Stimulated activated CD4-positive, alpha-beta T cell treated with anti-CD3 and anti-CD28 coated beads, Interleukin-1b, Interleukin-23, amount 100 ng/mL, for 48 hours (primary cell): ENCODE data around the gene TSPAN14.
"Not testable (repeated sequence)": the region's sequence is repeated elsewhere in the genome, so short reads cannot be mapped to it uniquely, and the experiment has no call there.

ENCODE experiments used
- DNase-seq: peaks from one replicate; pipeline ENCODE4 v3.0.0-alpha.2; 2020

TSPAN14 gene

GRCh38 chr10:80472234-80473095, 18.4 kb downstream of the TSPAN14 start:
- peak; percentile 58 for DNase-seq

DNA sequence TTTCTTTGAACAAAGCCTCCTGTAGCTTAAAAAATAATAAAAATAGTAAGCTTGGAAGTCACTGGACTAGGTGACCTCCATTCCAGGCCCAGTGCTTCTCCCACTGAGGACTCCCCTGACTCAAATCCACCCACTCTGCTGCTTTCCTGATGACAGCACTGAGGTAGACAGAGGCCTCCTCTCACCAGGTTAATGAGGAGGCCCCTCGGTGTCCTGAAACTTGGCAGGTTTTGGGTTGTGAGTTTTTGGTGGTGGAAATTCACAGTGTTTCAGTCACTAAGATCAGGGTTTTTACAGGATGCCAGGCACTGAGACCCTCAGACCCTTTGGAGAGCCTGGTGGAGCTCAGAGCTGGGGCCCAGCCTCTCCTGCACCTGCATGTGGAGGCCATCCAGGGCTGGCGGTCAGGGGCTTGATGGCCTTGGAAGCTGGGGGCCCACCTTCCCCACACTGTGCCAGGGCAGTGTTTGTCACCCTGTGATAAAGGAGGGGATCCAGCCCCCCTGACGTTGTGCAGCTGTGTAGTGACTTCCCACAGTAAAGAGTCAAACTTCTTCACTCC, 19.1 kb downstream of the TSPAN14 start:
- no peak for DNase-seq

DNA sequence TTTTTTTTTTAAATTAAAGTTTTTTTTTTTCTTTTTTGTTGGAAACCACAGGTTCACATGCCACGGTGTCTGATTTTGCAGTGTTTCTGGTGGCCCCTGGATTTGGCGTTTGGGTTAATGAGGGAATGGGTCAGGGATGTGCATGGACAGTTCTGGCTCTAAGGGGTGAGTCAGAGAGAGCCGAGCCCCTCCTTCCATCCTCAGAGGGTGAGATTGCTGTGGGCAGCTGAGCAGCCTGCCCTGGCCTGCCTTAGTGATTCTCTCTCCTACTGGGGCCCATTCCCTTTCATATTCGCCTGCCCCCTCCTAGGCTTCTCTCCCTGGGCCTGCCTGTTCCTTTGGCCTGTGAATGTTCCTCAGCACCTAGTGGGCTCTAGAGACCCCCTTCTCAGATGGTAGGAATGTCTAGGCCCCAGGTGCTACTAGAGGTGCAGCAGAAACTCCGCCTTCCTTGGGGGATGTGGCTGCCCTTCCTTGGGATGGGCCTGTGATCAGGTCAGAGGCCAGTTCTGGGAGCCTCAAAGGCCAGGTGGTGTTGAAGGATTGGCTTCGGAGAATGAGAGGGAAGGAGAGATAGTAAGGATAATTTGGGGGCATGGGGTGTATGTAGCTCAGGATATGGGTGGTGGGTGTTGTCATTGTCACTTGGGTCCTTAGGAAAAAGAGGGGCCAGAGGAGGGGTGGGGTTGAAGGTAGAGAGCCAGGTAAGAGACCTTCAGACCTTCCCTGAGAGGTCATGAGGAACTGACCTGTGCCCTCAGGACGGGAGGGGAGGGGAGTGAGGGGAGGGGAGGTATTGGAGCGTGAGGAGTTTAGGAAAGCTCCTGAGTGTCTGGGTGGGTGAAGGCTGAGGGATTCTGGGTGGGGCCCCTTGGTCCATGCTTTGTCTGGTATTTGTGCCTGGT, 19.8 kb downstream of the TSPAN14 start:
- no peak for DNase-seq

GRCh38 chr10:80474597-80474910, 20.4 kb downstream of the TSPAN14 start:
- no peak for DNase-seq

- no peak for DNase-seq
These were observed 20.8 kb downstream of the TSPAN14 start for GRCh38 chr10:80474941-80475340.

DNA sequence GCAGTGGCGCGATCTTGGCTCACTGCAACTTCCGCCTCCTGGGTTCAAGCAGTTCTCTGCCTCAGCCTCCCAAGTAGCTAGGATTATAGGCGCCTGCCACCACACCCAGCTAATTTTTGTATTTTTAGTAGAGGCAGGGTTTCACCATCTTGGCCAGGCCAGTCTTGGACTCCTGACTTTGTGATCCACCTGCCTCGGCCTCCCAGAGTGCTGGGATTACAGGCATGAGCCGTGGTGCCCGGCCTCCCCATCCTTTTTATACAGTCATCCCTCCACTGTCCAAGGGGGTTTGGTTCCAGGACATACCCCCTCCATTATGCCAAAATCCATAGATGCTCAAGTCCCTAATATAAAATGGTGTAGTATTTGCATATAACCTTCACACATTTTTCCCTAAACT, 21.5 kb downstream of the TSPAN14 start:
- DNase-seq, result not testable (repeated sequence)

DNA sequence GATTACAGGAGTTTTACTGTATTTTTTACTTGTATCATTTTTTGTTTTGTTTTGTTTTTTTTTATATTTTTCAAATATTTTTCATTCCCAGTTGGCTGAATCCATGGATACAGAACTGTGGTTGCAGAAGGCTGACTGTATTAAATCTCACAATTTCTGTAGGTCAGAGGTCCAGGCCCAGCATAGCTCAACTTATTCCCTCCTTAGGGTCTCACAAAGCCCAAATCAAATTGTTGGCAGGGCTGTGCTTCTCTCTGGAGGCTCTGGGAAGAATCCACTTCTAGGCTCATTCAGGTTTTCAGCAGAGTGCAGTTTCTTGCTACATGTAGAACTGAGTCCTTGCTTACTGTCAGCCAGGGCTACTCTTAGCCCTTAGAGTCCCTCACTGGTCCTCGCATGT, 22.6 kb downstream of the TSPAN14 start:
- no peak for DNase-seq

- no peak for DNase-seq
These were observed 23.7 kb downstream of the TSPAN14 start for GRCh38 chr10:80477813-80478212.

DNA sequence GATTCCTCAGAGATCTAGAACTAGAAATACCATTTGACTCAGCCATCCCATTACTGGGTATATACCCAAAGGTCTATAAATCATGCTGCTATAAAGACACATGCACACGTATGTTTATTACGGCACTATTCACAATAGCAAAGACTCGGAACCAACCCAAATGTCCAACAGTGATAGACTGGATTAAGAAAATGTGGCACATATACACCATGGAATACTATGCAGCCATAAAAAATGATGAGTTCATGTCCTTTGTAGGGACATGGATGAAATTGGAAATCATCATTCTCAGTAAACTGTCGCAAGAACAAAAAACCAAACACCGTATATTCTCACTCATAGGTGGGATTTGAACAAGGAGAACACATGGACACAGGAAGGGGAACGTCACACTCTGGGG, 26.3 kb downstream of the TSPAN14 start:
- DNase-seq, result not testable (repeated sequence)

DNA sequence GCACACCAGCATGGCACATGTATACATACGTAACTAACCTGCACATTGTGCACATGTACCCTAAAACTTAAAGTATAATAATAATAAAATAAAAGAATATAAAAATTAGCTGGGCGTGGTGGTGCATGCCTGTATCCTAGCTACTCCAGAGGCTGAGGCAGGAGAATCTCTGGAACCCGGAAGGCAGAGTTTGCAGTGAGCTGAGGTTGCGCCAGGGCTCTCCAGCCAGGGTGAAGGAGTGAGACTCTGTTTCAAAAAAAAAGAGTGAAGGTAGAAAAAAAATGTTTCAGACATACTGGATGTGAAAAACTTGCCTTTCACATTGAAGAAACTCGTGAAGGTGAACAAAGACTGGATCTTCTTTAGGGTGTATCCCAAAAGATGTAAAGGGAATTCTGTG, 26.7 kb downstream of the TSPAN14 start:
- DNase-seq, result no peak

GRCh38 chr10:80484243-80484642, 30.1 kb downstream of the TSPAN14 start:
- no peak for DNase-seq

DNA sequence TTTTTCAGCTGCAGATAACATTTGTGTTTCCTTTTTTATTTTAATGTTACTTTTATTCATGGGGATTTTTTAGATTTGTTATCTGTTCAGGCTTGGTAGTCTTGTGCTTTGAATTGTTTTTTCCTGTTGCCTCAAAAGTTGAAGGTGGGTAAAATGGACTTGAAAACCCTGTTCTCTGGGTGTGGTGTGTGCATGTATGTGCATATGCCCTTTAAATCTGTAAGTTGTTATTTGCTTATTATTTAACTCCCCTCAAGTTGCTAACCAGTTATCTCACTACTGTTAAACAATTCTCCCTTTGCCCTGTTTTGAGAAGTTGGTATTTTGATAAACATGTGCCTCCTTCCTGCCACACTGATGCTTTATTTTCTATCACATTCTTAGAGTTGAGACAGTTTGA, 30.6 kb downstream of the TSPAN14 start:
- DNase-seq, result no peak

DNA sequence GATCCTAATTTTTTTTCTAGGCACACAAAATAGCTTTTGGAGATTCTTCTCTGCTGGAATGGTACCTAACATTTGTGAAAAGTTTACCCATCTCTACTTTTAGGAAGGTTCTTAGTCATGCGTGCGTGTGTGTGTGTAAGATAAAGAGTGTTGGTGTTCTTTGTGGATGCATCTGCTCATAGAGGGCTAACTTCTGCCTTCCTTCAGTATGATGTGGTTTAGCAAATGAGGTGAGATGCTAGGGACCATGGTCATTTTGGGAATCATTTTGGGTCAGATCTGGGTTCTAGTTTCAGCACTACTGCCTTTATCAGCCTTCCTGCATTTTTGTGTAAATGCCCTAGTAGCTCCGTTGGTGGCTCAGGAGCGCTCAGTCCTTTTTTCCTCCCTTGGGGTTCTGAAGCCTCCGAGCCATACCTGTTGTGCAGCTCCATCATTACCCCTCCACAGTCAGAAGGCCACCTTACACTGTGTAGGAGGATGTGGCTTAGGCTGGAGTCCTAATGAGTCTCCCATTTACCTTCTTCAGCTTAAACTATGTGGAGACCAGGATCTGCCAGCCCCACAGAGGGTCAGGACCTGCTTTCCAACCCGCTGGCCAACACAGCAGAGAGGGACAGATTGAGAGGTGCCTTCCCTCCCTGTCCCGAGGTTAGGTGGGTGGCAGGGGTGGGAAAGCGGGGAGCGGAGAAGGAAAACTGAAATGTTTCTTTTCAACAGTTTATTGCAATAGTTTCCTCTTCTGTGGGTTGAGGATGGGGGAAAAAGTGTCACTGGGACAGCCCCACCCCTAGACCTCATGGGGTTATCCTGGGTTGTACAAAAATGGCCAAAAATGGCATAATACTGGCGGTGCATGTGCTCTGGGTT, 31.2 kb downstream of the TSPAN14 start:
- no peak for DNase-seq

- DNase-seq, result peak; percentile 35
These were observed 32.0 kb downstream of the TSPAN14 start for GRCh38 chr10:80485946-80486764.

DNA sequence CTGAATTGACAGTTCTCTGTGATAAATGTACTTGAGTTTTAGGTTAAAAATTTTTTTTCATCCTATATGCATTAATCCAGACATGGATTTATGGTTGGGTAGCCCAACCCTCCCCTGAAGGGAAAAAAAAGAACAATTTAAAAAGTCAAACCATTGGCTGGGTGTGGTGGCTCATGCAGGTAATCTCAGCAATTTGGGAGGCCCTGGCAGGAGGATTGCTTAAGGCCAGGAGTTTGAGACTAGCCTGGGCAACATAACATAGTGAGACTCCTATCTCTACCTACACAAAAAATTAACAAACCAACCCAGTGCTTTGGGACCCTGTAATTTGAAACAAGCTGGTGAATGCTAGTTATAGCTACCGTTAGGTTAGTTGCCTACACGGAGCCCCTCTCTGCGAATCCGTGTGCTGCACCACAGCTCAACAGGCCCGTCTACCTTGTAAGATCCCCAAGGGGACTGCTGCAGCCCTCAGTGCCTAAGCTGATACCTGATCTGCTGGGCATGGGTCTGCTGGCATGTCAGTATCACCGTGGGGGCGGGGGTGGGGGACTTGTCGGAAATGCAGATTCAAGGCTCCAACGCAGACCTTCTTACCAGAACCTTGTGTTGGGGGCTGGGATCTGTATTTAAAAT, 32.8 kb downstream of the TSPAN14 start:
- DNase-seq, result no peak

- DNase-seq, result no peak
These were observed 33.3 kb downstream of the TSPAN14 start for GRCh38 chr10:80487421-80487785.

DNA sequence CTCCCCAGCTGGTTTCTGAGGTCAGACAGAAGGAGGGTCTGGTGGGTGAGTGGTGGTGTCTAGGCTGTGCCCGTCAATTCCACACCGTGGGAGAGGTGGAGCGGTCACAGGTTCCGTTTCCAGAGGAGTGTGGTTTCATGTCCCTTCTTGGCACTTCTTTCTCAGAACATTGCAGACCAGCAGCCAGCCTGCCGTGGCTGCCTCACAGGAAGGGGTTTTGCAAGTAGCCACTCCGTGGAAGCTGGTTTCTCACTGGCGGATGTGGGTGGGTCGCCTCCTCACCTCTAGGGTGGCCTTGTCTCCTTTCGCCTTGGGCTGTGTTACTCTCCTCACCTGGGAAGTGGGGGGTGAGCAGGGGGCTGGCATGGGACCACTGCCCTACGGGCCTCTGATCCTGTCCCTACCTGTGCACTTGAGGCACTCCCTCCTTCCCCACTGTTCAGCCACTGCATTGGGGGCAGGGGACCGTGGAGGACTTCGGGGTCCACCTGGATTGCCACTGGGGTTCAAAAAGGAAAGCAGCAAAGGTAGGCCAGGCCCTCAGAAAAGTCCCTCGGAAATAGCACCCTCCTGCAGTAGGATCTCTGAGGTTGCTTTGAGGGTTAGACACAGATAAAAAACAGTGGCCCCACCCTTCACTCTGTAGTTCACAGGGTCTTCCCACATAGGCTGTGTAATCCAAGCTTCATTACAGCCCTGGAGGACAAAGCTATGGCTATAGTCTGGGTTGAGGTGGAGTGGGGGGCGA, 33.9 kb downstream of the TSPAN14 start:
- peak; percentile 60 for DNase-seq

DNA sequence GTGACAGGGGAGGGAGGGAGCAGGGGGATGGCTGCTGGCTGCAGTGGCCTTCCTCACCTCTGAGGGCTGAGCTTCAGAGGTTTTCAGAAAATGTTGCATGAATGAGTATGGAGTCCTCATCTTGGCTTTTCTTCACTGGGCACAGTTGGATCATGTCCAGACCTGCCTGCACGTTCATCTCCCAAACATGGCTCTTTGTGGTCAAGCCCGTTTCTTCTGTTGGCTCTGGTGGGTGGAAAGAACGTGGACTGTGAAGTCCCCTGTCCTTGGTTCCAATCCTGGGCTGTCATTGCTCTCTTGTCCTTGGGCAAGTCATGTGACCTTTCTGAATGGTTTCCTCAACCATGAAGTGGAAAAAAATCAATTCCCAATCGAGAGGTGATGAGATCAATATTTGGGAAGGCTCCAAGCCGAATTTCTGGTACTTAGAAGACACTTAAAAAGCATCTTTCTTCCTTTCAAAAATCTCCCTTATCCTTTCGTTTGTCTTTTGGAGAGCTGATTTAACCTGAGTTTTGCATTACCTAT, 34.5 kb downstream of the TSPAN14 start:
- DNase-seq, result no peak

- no peak for DNase-seq
These were observed 35.4 kb downstream of the TSPAN14 start for GRCh38 chr10:80489371-80490112.
